ACC112 (cell line): Measurements from ENCODE around the gene HIGD2B.
"Not testable (repeated sequence)": the region's sequence is repeated elsewhere in the genome, so short reads cannot be mapped to it uniquely, and the experiment has no call there.

Experiments
- H2AFZ ChIP-seq: fragments of 200-600 bp; sonication (generic); one replicate; pipeline ENCODE4 v1.6.0; 2017; ENCODE audit warnings: antibody characterized with exemption, low read length; ENCODE audit not compliant: unreplicated experiment
- H3K27ac ChIP-seq: fragments of 200-600 bp; sonication (generic); 2 replicates; pipeline ENCODE4 v1.5.1; 2014; ENCODE audit warnings: low read depth, mild to moderate bottlenecking, antibody characterized with exemption, low read length, moderate library complexity
- H3K27me3 ChIP-seq: fragments of 200-600 bp; sonication (generic); 2 replicates; pipeline ENCODE4 v1.6.1; 2014; ENCODE audit warnings: mild to moderate bottlenecking, antibody characterized with exemption, low read length, moderate library complexity, mixed read lengths; ENCODE audit not compliant: insufficient read depth
- H3K36me3 ChIP-seq: fragments of 200-600 bp; sonication (generic); 2 replicates; pipeline ENCODE4 v1.6.1; 2016; ENCODE audit warnings: mild to moderate bottlenecking, antibody characterized with exemption, low read length, moderate library complexity, mixed read lengths; ENCODE audit not compliant: insufficient read depth
- H3K4me1 ChIP-seq: fragments of 200-600 bp; sonication (generic); one replicate; pipeline ENCODE4 v1.6.1; 2016; ENCODE audit warnings: low read length, mixed read lengths; ENCODE audit not compliant: insufficient read depth, unreplicated experiment, control insufficient read depth
- H3K4me3 ChIP-seq: fragments of 200-600 bp; sonication (generic); 2 replicates; pipeline ENCODE4 v1.5.1; 2014; ENCODE audit warnings: mild to moderate bottlenecking, low read depth, low read length
- H3K79me2 ChIP-seq: fragments of 200-600 bp; sonication (generic); one replicate; pipeline ENCODE4 v1.6.0; 2016; ENCODE audit warnings: low read length; ENCODE audit not compliant: control insufficient read depth, unreplicated experiment, insufficient read depth

Gene HIGD2B

DNA sequence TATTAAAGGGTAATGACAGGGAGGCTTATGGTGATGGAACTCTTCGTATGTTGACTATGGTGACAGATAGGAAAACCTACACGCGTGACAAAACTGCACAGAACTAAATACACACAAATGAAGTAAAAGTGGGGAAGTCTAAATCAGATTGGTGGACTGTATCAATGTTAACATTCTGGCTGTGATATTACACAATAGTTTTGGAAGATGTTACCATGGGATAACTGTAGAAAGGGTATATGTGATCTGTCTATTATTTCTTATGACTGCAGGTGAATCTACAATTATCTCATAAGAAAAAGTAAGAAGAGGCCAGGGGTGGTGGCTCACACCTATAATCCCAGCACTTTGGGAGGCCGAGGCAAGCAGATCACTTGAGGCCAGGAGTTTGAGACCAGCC is 9.1 kb downstream of the HIGD2B start:
- Histone ChIP-seq H3K36me3 (no peaks in the 10 kb centered on the region), H3K27ac (no peak overlapping the region), H3K79me2 (no peaks in the 10 kb centered on the region), H3K4me1 (no peaks in the 10 kb centered on the region), H3K27me3 (peaks cover 40% of the 10 kb centered on the region), H3K4me3 (no peak overlapping the region), H2AFZ (no peak overlapping the region)

- H3K36me3 ChIP-seq: no peaks in the 10 kb centered on the region
- peaks cover 7% of the 10 kb centered on the region for H3K27me3 ChIP-seq
- H3K4me3 ChIP-seq: no peak overlapping the region
- H3K27ac ChIP-seq: no peak overlapping the region
- no peaks in the 10 kb centered on the region for H3K4me1 ChIP-seq
- H3K79me2 ChIP-seq: no peaks in the 10 kb centered on the region
- peak overlapping the region; percentile 85 for H2AFZ ChIP-seq
These were observed 14.5 kb downstream of the HIGD2B start for GRCh38 chr15:72671525-72671924.

- H3K79me2 ChIP-seq, H3K27me3 ChIP-seq, H3K36me3 ChIP-seq, H3K4me1 ChIP-seq, H3K27ac ChIP-seq: not testable (repeated sequence)
- peak overlapping the region; percentile 85 for H2AFZ ChIP-seq
- peak overlapping the region; percentile 68 for H3K4me3 ChIP-seq
These were observed 15.2 kb downstream of the HIGD2B start for GRCh38 chr15:72670656-72671352.

DNA sequence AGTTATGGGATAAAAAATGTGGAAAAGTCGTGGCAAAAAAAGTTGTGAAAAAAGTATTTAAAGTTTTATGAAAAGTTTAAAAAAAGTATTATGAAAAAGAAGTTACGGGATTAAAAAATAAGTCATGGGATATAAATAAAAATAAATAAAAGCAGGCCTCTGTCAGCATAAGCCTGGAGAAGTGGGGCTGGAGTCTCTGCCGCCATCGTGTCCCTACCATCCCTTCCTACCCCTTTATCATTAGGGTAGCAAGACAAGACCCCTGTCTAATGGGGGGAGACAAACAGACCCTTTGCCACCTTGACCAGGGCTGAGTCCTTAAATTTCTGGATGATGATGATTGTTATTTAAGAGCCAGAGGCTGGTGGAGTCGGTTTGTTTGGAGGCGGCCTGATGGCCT is 16.2 kb downstream of the HIGD2B start:
- H3K36me3 ChIP-seq, H3K27me3 ChIP-seq, H3K79me2 ChIP-seq, H3K4me1 ChIP-seq, H2AFZ ChIP-seq, H3K4me3 ChIP-seq, H3K27ac ChIP-seq: not testable (repeated sequence)

DNA sequence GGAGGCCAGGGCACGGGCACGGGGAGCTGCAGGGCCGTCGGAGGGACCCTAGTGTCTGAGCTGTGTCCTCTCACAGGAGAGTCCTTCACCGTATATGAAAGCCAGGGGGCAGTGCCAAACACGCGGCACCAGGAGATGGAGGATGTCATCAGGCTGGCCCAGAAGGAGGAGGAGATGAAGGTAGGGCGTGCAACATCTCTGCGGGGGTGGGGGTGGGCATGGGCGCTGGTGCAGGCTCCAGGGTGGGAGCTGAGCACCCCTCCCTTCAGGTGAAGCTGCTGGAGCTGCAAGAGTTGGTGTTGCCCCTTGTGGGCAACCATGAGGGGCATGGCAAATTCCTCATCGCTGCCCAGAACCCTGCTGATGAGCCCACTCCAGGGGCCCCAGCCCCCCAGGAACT is 20.3 kb downstream of the HIGD2B start:
- H3K36me3 ChIP-seq: not testable (repeated sequence)

GRCh38 chr15:72663931-72664330 is 22.1 kb downstream of the HIGD2B start:
- H3K4me1 ChIP-seq, H3K36me3 ChIP-seq, H3K27me3 ChIP-seq, H3K4me3 ChIP-seq, H2AFZ ChIP-seq, H3K79me2 ChIP-seq, H3K27ac ChIP-seq: not testable (repeated sequence)

More for the DNA sequence above, 20.3 kb downstream of the HIGD2B start:
- not testable (repeated sequence) for H3K4me3 ChIP-seq, H3K27me3 ChIP-seq, H3K4me1 ChIP-seq, H2AFZ ChIP-seq, H3K79me2 ChIP-seq, H3K27ac ChIP-seq

- not testable (repeated sequence) for H3K27me3 ChIP-seq, H3K4me3 ChIP-seq, H3K27ac ChIP-seq, H3K4me1 ChIP-seq, H2AFZ ChIP-seq, H3K36me3 ChIP-seq, H3K79me2 ChIP-seq
These were observed 24.9 kb downstream of the HIGD2B start for GRCh38 chr15:72661081-72661480.

DNA sequence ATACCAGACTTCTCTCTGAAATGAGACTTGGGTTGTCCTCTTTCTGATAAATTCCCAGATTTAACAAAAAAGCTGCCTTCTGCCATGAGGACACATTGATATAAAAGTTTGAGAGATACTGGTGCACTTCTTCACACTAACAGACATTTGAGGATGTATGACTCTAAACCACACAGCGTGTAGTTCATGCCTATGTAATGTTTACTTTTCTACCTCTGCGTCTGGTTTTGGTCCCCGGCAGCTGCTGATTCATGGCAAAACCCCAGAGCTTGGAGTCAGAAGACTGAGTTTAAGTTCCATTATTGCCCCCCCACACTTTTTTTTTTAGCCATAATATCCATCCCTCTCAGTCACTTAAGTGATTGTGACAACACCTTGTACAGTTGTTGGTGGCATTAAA is 30.0 kb downstream of the HIGD2B start:
- H2AFZ ChIP-seq, H3K79me2 ChIP-seq, H3K27ac ChIP-seq, H3K4me1 ChIP-seq, H3K4me3 ChIP-seq, H3K27me3 ChIP-seq, H3K36me3 ChIP-seq: not testable (repeated sequence)

DNA sequence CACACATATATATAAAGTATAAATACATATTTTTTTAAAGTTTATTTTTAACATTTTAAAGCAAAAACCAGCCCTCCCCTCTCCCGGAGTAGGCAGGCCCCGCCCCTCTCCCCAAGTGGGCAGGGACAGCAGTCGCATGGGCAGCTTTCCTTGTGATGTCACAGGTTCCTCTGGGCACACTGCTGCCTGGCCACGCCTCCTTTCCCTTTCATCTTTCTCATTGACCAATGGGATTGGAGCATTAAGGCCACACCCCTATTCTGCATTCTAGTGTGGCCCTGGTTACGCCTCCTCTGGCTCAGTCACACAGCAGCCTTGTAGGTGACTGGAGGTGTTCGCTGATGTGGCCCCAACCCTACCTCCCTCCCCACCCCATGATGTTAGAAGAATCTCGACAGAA is 31.6 kb downstream of the HIGD2B start, which contains the start of gene GOLGA6B:
Gene GOLGA6B, plus strand, starts transcription at position 301 of the 400 bp plus-strand sequence. Its CDS starts 41 bp downstream, at position 342.
- H3K4me1 ChIP-seq, H3K4me3 ChIP-seq, H3K79me2 ChIP-seq, H3K27me3 ChIP-seq, H3K27ac ChIP-seq, H3K36me3 ChIP-seq, H2AFZ ChIP-seq: not testable (repeated sequence)

DNA sequence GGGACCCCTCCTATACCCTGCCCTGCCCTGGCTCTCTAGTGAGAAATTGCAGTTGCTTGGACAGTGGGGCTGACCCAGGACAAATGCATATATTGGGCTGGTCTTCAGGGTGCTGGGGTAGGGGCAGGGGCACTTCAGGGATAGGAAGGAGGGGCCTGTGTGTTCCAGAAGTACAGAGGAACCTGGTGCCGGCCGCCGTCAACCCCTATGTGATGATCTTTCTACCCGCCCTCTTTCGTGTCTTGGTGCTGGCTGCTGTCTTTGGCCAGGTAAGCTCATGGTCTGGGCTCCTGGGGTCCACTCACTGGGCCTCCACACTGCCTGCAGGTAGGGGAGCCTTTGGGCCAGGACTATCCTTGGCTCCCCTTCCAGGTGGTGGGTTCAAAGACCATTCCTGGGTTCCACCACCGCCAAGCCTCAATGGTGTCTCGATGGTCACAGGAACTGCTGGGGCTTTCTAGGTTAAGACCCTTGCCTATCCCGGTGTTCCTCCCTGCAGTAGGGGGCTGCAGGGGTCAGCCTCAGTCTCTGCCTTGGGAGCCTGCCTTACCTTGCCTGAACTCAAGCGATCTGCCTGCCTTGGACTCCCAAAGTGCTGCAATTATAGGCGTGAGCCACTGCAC is 37.2 kb downstream of the HIGD2B start:
- H2AFZ ChIP-seq, H3K79me2 ChIP-seq, H3K4me1 ChIP-seq, H3K36me3 ChIP-seq, H3K27me3 ChIP-seq, H3K4me3 ChIP-seq, H3K27ac ChIP-seq: not testable (repeated sequence)

DNA sequence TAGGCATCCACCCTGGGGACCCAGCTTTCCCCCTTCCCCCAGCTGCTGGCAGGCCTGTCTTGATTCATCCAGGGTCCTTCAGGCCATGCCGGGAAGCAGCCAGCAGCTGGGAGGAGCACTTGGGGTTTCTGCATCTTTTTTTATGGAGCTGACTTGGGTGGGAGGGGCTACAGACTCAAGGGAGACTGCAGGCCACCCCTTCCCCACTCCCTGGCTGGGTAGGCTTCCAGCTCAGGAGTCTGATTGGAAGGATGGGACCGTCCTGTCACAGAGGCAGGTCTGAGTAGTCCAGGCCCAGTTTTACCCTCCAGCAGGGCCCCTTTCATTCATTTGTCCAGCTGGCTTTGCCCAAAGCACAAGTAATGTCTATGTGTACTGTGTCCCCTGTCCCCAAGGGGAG is 43.7 kb downstream of the HIGD2B start:
- not testable (repeated sequence) for H3K4me1 ChIP-seq, H3K4me3 ChIP-seq

More for the DNA sequence above, 43.7 kb downstream of the HIGD2B start:
- not testable (repeated sequence) for H3K79me2 ChIP-seq, H3K27me3 ChIP-seq, H3K27ac ChIP-seq, H2AFZ ChIP-seq, H3K36me3 ChIP-seq
